ENCODE results near the gene LTBP4. TPM values are rescaled to one million over a fixed set of nuclear protein-coding genes. Genes with fewer than 3 reads are reported as not detected.
"Not testable (repeated sequence)": the region's sequence is repeated elsewhere in the genome, so short reads cannot be mapped to it uniquely, and the experiment has no call there.

LTBP4 gene
- total RNA-seq, 1 experiment from 2014 or later: 9.6 TPM

DNA sequence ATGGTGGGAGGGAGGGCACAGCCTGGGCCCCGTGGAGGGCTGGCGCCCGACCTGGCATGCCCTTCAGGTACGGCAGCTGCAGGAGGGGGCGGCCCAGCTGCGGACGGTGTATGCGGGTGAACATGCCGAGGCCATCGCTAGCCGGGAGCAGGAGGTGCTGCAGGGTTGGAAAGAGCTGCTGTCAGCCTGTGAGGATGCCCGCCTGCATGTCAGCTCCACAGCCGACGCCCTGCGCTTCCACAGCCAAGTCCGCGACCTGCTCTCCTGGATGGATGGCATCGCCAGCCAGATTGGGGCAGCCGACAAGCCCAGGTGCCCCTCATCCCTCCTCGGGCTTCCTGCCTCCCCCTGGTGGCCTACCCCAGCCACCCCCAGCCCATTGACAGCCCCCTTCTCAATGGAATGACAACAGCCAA lies 41.1 kb upstream of the LTBP4 start:
- DNase-seq: no peak
- H3K4me3 ChIP-seq (ENCODE audit: low read length): no peak overlapping the region
- no peak overlapping the region for H3K4me2 ChIP-seq (ENCODE audit: low read depth, low read length, poor library complexity, severe bottlenecking)
- no peaks in the 10 kb centered on the region for H3K9me2 ChIP-seq (replicated peaks; ENCODE audit: insufficient read depth, low read length)
- H4K20me1 ChIP-seq (ENCODE audit: insufficient read depth, low read depth, low read length): no peaks in the 10 kb centered on the region
- H3K27me3 ChIP-seq (ENCODE audit: low read length): no peaks in the 10 kb centered on the region
- H3K79me2 ChIP-seq (ENCODE audit: low read length): no peaks in the 10 kb centered on the region
- no peak overlapping the region for H3K9ac ChIP-seq (ENCODE audit: low read length)
- no peak overlapping the region for H3K27ac ChIP-seq (ENCODE audit: low read length)
- H3K4me1 ChIP-seq (ENCODE audit: low read length): no peaks in the 10 kb centered on the region
- no peaks in the 10 kb centered on the region for H3K36me3 ChIP-seq (ENCODE audit: insufficient read depth, low read length)
- H2AFZ ChIP-seq (ENCODE audit: low read length): no peak overlapping the region
- no peaks in the 10 kb centered on the region for H3K9me3 ChIP-seq (ENCODE audit: low read length)

DNA sequence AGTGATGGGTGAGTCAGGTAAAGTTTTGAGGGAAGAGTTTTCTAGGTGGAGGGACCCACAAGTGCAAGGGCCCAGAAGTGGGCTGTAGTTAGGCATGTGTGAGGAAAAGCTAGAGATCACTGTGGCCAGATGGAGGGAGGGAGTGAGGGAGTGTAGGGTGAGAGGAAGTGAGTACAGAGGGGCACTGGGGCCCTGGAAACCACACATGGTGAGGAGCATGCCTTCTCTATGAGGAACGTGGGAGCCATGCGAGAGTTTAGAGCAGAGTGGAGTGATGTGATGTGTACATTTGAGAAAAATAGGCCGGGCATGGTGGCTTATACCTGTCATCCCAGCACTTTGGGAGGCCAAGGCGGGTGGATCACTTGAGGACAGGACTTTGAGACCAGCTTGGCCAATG lies 39.2 kb upstream of the LTBP4 start:
- no peaks in the 10 kb centered on the region for H3K27me3 ChIP-seq (ENCODE audit: low read length)

DNA sequence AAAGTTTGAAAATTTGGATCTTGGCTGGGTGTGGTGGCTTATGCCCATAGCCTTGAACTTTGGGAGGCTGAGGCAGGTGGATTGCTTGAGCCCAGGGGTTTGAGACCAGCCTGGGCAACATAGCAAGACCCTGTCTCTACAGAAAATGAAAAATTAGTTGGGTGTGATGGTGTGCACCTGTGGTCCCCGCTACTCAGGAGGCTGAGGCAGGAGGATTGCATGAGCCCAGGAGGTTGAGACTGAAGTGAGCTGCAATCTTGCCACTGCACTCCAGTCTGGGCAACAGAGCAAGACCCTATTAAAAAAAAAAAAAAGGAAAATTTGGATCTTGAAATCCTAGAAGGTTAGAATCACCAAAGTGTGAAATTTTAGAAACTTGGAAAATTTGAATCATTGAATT lies 36.6 kb upstream of the LTBP4 start:
- not testable (repeated sequence) for H3K4me1 ChIP-seq (ENCODE audit: low read length); H3K36me3 ChIP-seq (ENCODE audit: insufficient read depth, low read length); H3K9ac ChIP-seq (ENCODE audit: low read length); H2AFZ ChIP-seq (ENCODE audit: low read length); H3K9me3 ChIP-seq (ENCODE audit: low read length); H4K20me1 ChIP-seq (ENCODE audit: insufficient read depth, low read depth, low read length); H3K27ac ChIP-seq (ENCODE audit: low read length); H3K79me2 ChIP-seq (ENCODE audit: low read length); H3K4me3 ChIP-seq (ENCODE audit: low read length); H3K27me3 ChIP-seq (ENCODE audit: low read length); DNase-seq; H3K4me2 ChIP-seq (ENCODE audit: low read depth, low read length, poor library complexity, severe bottlenecking); H3K9me2 ChIP-seq (replicated peaks; ENCODE audit: insufficient read depth, low read length)

More for the DNA sequence above, 39.2 kb upstream of the LTBP4 start:
- Histone ChIP-seq H4K20me1 (ENCODE audit: insufficient read depth, low read depth, low read length) (no peaks in the 10 kb centered on the region), H3K9me3 (ENCODE audit: low read length) (no peaks in the 10 kb centered on the region), H3K4me2 (ENCODE audit: low read depth, low read length, poor library complexity, severe bottlenecking) (no peak overlapping the region), H3K9ac (ENCODE audit: low read length) (no peak overlapping the region), H3K27ac (ENCODE audit: low read length) (no peak overlapping the region), H3K4me1 (ENCODE audit: low read length) (no peaks in the 10 kb centered on the region), H2AFZ (ENCODE audit: low read length) (no peak overlapping the region), H3K9me2 (replicated peaks; ENCODE audit: insufficient read depth, low read length) (no peaks in the 10 kb centered on the region), H3K4me3 (ENCODE audit: low read length) (no peak overlapping the region), H3K79me2 (ENCODE audit: low read length) (no peaks in the 10 kb centered on the region), H3K36me3 (ENCODE audit: insufficient read depth, low read length) (no peaks in the 10 kb centered on the region)
- DNase-seq: no peak

DNA sequence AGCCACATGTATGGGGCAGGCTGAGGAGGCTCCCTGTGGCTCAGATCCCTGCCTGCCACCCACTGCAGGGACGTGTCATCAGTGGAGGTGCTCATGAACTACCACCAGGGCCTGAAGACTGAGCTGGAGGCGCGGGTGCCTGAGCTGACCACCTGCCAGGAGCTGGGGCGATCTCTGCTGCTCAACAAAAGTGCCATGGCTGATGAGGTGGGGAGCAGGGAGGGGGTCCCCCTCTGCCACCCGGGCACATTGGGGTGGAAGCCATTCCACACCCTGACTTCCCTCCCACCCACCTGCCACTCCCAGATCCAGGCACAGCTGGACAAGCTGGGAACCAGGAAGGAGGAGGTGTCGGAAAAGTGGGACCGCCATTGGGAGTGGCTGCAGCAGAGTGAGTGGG lies 35.8 kb upstream of the LTBP4 start:
- no peaks in the 10 kb centered on the region for H3K9me2 ChIP-seq (replicated peaks; ENCODE audit: insufficient read depth, low read length)
- H3K36me3 ChIP-seq (ENCODE audit: insufficient read depth, low read length): no peaks in the 10 kb centered on the region
- no peaks in the 10 kb centered on the region for H3K27me3 ChIP-seq (ENCODE audit: low read length)
- no peaks in the 10 kb centered on the region for H3K9me3 ChIP-seq (ENCODE audit: low read length)
- H3K4me3 ChIP-seq (ENCODE audit: low read length): no peak overlapping the region
- no peak for DNase-seq
- H3K9ac ChIP-seq (ENCODE audit: low read length): no peak overlapping the region
- H3K4me2 ChIP-seq (ENCODE audit: low read depth, low read length, poor library complexity, severe bottlenecking): no peak overlapping the region
- no peaks in the 10 kb centered on the region for H4K20me1 ChIP-seq (ENCODE audit: insufficient read depth, low read depth, low read length)
- no peak overlapping the region for H3K27ac ChIP-seq (ENCODE audit: low read length)
- peaks cover 5% of the 10 kb centered on the region for H3K4me1 ChIP-seq (ENCODE audit: low read length)
- H2AFZ ChIP-seq (ENCODE audit: low read length): no peak overlapping the region
- no peaks in the 10 kb centered on the region for H3K79me2 ChIP-seq (ENCODE audit: low read length)

DNA sequence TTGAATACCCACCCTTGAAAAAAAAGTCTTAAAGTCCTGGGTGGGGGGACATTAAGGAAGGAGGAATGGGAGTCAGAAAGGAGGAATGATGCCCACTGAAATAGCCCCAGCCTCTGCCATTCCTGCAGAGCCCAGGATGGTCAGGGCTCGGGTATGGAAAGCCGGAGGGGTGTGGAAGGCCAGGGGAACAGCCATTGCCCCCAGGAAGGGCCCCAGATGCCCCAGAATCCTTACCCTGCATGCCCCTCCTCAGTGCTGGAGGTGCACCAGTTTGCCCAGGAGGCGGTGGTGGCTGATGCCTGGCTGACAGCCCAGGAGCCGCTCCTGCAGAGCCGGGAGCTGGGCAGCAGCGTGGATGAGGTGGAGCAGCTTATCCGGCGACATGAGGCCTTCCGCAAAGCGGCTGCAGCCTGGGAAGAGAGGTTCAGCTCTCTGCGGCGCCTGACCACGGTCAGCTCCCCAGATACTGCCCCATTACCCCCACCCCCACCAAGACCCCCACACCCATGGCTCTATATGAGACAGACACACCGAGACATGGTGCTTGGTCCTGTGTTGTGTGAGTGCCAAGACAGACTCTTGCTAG lies 35.2 kb upstream of the LTBP4 start:
- Histone ChIP-seq H3K4me1 (ENCODE audit: low read length) (peaks cover 7% of the 10 kb centered on the region), H3K27me3 (ENCODE audit: low read length) (no peaks in the 10 kb centered on the region), H4K20me1 (ENCODE audit: insufficient read depth, low read depth, low read length) (no peaks in the 10 kb centered on the region), H3K9me2 (replicated peaks; ENCODE audit: insufficient read depth, low read length) (no peaks in the 10 kb centered on the region), H3K36me3 (ENCODE audit: insufficient read depth, low read length) (no peaks in the 10 kb centered on the region), H3K9ac (ENCODE audit: low read length) (no peak overlapping the region), H3K4me3 (ENCODE audit: low read length) (no peak overlapping the region), H3K4me2 (ENCODE audit: low read depth, low read length, poor library complexity, severe bottlenecking) (no peak overlapping the region), H2AFZ (ENCODE audit: low read length) (no peak overlapping the region), H3K9me3 (ENCODE audit: low read length) (no peaks in the 10 kb centered on the region), H3K27ac (ENCODE audit: low read length) (no peak overlapping the region), H3K79me2 (ENCODE audit: low read length) (no peaks in the 10 kb centered on the region)
- DNase-seq: no peak

DNA sequence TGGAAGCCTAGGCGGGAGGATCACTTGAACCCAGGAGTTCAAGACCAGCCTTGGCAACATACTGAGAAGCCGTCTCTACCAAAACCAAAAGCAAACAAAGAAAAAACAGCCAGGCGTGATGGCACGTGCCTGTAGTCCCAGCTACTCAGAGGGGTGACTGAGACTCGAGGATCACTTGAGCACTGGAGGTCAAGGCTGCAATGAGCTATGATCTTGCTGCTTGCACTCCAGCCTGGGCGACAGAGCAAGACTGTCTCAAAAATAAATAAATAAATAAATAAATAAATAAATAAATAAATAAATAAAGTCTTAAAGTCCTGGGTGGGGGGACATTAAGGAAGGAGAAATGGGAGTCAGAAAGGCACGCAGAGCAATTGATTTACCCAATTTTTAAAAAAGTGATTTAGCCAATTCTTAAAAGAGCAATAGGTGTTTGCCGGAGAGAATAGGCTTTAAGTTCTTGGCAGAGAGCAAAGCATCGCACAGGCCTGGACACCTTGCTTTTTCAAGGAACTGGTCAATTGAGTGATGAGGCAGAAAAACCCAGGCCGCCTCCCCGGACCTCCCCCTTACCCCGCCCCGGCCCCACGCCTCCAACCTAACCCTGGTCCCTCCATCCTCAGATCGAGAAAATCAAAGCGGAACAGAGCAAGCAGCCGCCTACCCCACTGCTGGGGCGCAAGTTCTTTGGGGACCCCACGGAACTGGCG lies 34.0 kb upstream of the LTBP4 start:
- Histone ChIP-seq H4K20me1 (ENCODE audit: insufficient read depth, low read depth, low read length) (no peaks in the 10 kb centered on the region), H3K9ac (ENCODE audit: low read length) (no peak overlapping the region), H3K36me3 (ENCODE audit: insufficient read depth, low read length) (no peaks in the 10 kb centered on the region), H3K4me1 (ENCODE audit: low read length) (peaks cover 15% of the 10 kb centered on the region), H3K9me2 (replicated peaks; ENCODE audit: insufficient read depth, low read length) (no peaks in the 10 kb centered on the region), H2AFZ (ENCODE audit: low read length) (no peak overlapping the region), H3K9me3 (ENCODE audit: low read length) (no peaks in the 10 kb centered on the region), H3K79me2 (ENCODE audit: low read length) (no peaks in the 10 kb centered on the region), H3K4me2 (ENCODE audit: low read depth, low read length, poor library complexity, severe bottlenecking) (no peak overlapping the region), H3K27ac (ENCODE audit: low read length) (no peak overlapping the region), H3K4me3 (ENCODE audit: low read length) (no peak overlapping the region), H3K27me3 (ENCODE audit: low read length) (no peaks in the 10 kb centered on the region)
- DNase-seq: no peak

DNA sequence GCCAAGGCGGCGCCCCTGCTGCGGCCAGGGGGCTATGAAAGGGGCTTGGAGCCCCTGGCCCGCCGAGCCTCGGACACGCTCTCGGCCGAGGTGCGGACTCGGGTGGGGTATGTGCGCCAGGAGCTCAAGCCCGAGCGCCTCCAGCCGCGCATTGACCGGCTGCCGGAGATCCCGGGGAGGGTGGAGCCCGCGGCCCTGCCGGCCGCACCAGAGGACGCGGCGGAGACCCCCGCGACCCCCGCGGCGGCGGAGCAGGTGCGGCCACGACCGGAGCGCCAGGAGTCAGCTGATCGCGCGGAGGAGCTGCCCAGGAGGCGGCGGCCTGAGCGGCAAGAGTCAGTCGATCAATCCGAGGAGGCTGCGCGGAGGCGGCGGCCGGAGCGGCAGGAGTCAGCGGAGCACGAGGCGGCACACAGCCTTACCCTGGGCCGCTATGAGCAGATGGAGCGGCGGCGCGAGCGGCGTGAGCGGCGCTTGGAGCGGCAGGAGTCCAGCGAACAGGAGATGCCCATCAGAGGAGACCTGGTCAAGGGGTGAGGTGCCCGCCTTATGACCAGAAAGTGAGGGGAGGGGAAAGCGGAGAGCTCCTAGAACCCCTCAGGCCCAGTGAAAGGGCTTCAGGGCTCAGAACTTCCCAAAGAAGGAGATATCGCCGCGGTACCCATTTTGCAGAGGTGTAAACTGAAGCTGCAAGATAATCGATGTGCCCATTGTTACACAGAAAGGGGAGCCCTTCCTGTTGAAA lies 33.2 kb upstream of the LTBP4 start:
- Histone ChIP-seq H4K20me1 (ENCODE audit: insufficient read depth, low read depth, low read length) (no peaks in the 10 kb centered on the region), H3K9me3 (ENCODE audit: low read length) (no peaks in the 10 kb centered on the region), H3K9ac (ENCODE audit: low read length) (no peak overlapping the region), H3K27me3 (ENCODE audit: low read length) (no peaks in the 10 kb centered on the region), H3K4me2 (ENCODE audit: low read depth, low read length, poor library complexity, severe bottlenecking) (no peak overlapping the region), H3K36me3 (ENCODE audit: insufficient read depth, low read length) (no peaks in the 10 kb centered on the region), H3K4me3 (ENCODE audit: low read length) (no peak overlapping the region), H3K4me1 (ENCODE audit: low read length) (peaks cover 15% of the 10 kb centered on the region), H3K9me2 (replicated peaks; ENCODE audit: insufficient read depth, low read length) (no peaks in the 10 kb centered on the region), H3K27ac (ENCODE audit: low read length) (no peak overlapping the region), H2AFZ (ENCODE audit: low read length) (no peak overlapping the region), H3K79me2 (ENCODE audit: low read length) (no peaks in the 10 kb centered on the region)
- DNase-seq: no peak

DNA sequence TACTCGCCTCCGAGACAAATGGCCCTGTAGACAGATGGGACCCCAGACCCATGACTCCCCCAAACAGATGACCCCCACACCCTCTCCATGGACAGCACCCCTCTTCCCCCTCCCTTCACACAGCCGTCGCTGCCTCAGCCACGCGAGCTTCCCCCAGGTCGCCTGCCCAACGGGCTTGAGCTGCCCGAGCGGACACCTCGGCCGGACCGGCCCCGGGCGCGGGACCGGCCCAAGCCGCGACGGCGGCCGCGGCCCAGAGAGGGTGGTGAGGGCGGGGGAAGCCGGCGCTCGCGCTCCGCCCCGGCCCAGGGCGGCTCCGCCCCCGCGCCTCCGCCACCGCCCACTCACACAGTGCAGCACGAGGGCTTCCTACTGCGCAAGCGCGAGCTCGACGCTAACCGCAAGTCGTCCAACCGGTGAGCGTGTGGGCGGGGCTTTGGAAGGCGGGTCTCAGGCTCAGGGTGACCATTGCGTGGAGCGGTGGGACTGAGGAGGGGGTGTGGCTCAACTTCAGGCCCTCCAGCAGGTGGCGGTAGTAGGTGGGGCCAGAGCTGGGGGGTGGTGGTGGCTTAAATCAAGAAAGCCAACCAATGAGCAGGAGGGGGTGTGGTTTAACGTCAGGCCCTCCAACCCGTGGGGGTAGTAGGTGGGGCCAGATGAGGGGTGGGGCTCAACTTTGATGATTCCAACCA lies 30.7 kb upstream of the LTBP4 start:
- no peak overlapping the region for H3K27ac ChIP-seq (ENCODE audit: low read length)
- no peaks in the 10 kb centered on the region for H4K20me1 ChIP-seq (ENCODE audit: insufficient read depth, low read depth, low read length)
- peak overlapping the region; percentile 79; the same call in 1 of the 2 replicates for H2AFZ ChIP-seq (ENCODE audit: low read length)
- H3K79me2 ChIP-seq (ENCODE audit: low read length): no peaks in the 10 kb centered on the region
- peak overlapping the region; percentile 52 for H3K4me3 ChIP-seq (ENCODE audit: low read length)
- H3K4me2 ChIP-seq (ENCODE audit: low read depth, low read length, poor library complexity, severe bottlenecking): peak overlapping the region; percentile 61
- peaks cover 15% of the 10 kb centered on the region for H3K4me1 ChIP-seq (ENCODE audit: low read length)
- no peaks in the 10 kb centered on the region for H3K9me3 ChIP-seq (ENCODE audit: low read length)
- peak; percentile 100 for DNase-seq
- no peaks in the 10 kb centered on the region for H3K27me3 ChIP-seq (ENCODE audit: low read length)
- H3K9me2 ChIP-seq (replicated peaks; ENCODE audit: insufficient read depth, low read length): no peaks in the 10 kb centered on the region
- H3K9ac ChIP-seq (ENCODE audit: low read length): peak overlapping the region; percentile 65
- H3K36me3 ChIP-seq (ENCODE audit: insufficient read depth, low read length): no peaks in the 10 kb centered on the region
